H1 (cell line): Measurements from ENCODE around the gene AAK1. TPM values are rescaled to one million over a fixed set of nuclear protein-coding genes. Genes with fewer than 3 reads are reported as not detected.

Experiments used
- CTCF ChIA-PET: fragments of 300-600 bp; sonication (Branson Sonifier 250); formaldehyde crosslinking; loops from one replicate; lab custom pipeline; 2021; ENCODE audit not compliant: partially characterized antibody; lab: Charles Lee
- POLR2A ChIA-PET: fragments of 300-600 bp; sonication (Branson Sonifier 250); formaldehyde crosslinking; loops from one replicate; lab custom pipeline; 2021; ENCODE audit warnings: inconsistent platforms; ENCODE audit not compliant: partially characterized antibody; lab: Charles Lee
- DNase-seq, 2 experiments: peaks; one replicate each; pipeline versions ENCODE4 v3.0.0 to v3.0.0-alpha.2; 2010 to 2022; ENCODE audit warnings: low spot score in 2 of 2, low read depth in 1 of 2, mixed read lengths in 1 of 2
- FAIRE-seq: peaks from 2 replicates; lab custom pipeline; 2011; peaks lifted over from hg19 to GRCh38; lab: Jason Lieb, UNC
- H2AFZ ChIP-seq: 2 replicates; pipeline ENCODE4 v1.8.1; 2012; ENCODE audit warnings: low read length, inconsistent platforms
- H2AK5ac ChIP-seq: 2 replicates; pipeline ENCODE4 v1.6.1; 2013; ENCODE audit warnings: low read depth, low read length
- H2BK120ac ChIP-seq: replicated peaks from 2 replicates; pipeline ENCODE3; 2013; ENCODE audit warnings: low read depth, low read length, inconsistent platforms
- H2BK12ac ChIP-seq: 2 replicates; pipeline ENCODE4 v1.6.1; 2013; ENCODE audit warnings: low read depth, low read length
- H2BK15ac ChIP-seq: 2 replicates; pipeline ENCODE4 v1.6.1; 2013; ENCODE audit warnings: low read length
- H2BK20ac ChIP-seq: 2 replicates; pipeline ENCODE4 v1.6.1; 2013; ENCODE audit warnings: low read length
- H2BK5ac ChIP-seq: 2 replicates; pipeline ENCODE4 v1.6.1; 2013; ENCODE audit warnings: low read depth, low read length
- H3K14ac ChIP-seq: 2 replicates; pipeline ENCODE4 v1.6.1; 2013; ENCODE audit warnings: inconsistent platforms; ENCODE audit not compliant: insufficient read length
- H3K18ac ChIP-seq: 2 replicates; pipeline ENCODE4 v1.6.1; 2013; ENCODE audit warnings: low read length; ENCODE audit errors: extremely low read depth
- H3K23ac ChIP-seq: 2 replicates; pipeline ENCODE4 v1.6.1; 2013; ENCODE audit warnings: inconsistent platforms; ENCODE audit not compliant: insufficient read length
- H3K23me2 ChIP-seq: 2 replicates; pipeline ENCODE4 v1.6.1; 2013; ENCODE audit warnings: low read depth, low read length
- H3K27ac ChIP-seq: 2 replicates; pipeline ENCODE4 v1.6.1; 2011; ENCODE audit warnings: low read depth, low read length, inconsistent platforms
- H3K27me3 ChIP-seq, 4 experiments: replicated peaks in 1 of 4; 1 replicate in 1 of 4; 2 replicates in 3 of 4; pipeline versions ENCODE4 v1.6.1 to v1.8.1; 2011 to 2013; ENCODE audit warnings: low read length in 3 of 4, mild to moderate bottlenecking in 3 of 4, inconsistent platforms in 2 of 4, mixed read lengths in 2 of 4, moderate library complexity in 1 of 4; ENCODE audit not compliant: control insufficient read depth in 3 of 4, insufficient read depth in 3 of 4; ENCODE audit errors: extremely low read depth in 1 of 4
- H3K36me3 ChIP-seq, 4 experiments: 2 replicates each; pipeline versions ENCODE4 v1.6.1 to v1.8.1; 2011 to 2013; ENCODE audit warnings: mild to moderate bottlenecking in 4 of 4, low read length in 3 of 4, moderate library complexity in 2 of 4, control low read depth in 1 of 4, inconsistent platforms in 1 of 4; ENCODE audit not compliant: insufficient read depth in 4 of 4, control insufficient read depth in 2 of 4
- H3K4ac ChIP-seq: replicated peaks from 2 replicates; pipeline ENCODE3; 2013; ENCODE audit warnings: low read length, low read depth, mixed read lengths, inconsistent platforms; ENCODE audit not compliant: insufficient read length
- H3K4me1 ChIP-seq, 4 experiments: replicated peaks in 1 of 4; 1 replicate in 1 of 4; 2 replicates in 3 of 4; pipeline versions ENCODE4 v1.6.1 to v1.8.1; 2011 to 2013; ENCODE audit warnings: low read length in 3 of 4, inconsistent platforms in 2 of 4, mixed read lengths in 1 of 4; ENCODE audit not compliant: insufficient read depth in 4 of 4, control insufficient read depth in 3 of 4
- H3K4me2 ChIP-seq, 2 experiments: 2 replicates each; pipeline versions ENCODE4 v1.6.1 to v1.8.1; 2011 to 2013; ENCODE audit warnings: low read depth in 2 of 2, low read length in 2 of 2, control low read depth in 1 of 2, inconsistent platforms in 1 of 2, mild to moderate bottlenecking in 1 of 2; ENCODE audit not compliant: insufficient read depth in 1 of 2
- H3K4me3 ChIP-seq, 4 experiments: fragments of 200-600, 300-600 bp in 1 of 4; sonication (generic), shearing (Covaris generic), sonication (Bioruptor Twin) in 1 of 4; 2 replicates each; pipeline versions ENCODE4 v1.5.1 to v1.8.1; 2011 to 2016; ENCODE audit warnings: low read length in 4 of 4, low read depth in 3 of 4, control low read depth in 2 of 4, inconsistent platforms in 2 of 4, mild to moderate bottlenecking in 2 of 4, mixed read lengths in 1 of 4, moderate library complexity in 1 of 4; ENCODE audit not compliant: insufficient read depth in 2 of 4; ENCODE audit errors: extremely low read depth in 1 of 4
- H3K56ac ChIP-seq: replicated peaks from 2 replicates; pipeline ENCODE3; 2013; ENCODE audit warnings: low read depth, mild to moderate bottlenecking, mixed read lengths, low read length, inconsistent platforms; ENCODE audit not compliant: insufficient read length
- H3K79me1 ChIP-seq: 2 replicates; pipeline ENCODE4 v1.6.1; 2013; ENCODE audit warnings: low read depth, low read length, control low read depth
- H3K79me2 ChIP-seq, 2 experiments: 2 replicates each; pipeline versions ENCODE4 v1.6.1 to v1.8.1; 2012 to 2013; ENCODE audit warnings: low read length in 2 of 2, mild to moderate bottlenecking in 2 of 2, inconsistent platforms in 1 of 2; ENCODE audit not compliant: insufficient read depth in 2 of 2, control insufficient read depth in 1 of 2
- H3K9ac ChIP-seq, 4 experiments: replicated peaks in 1 of 4; 1 replicate in 1 of 4; 2 replicates in 3 of 4; pipeline versions ENCODE4 v1.6.1 to v1.8.1; 2011 to 2013; ENCODE audit warnings: low read depth in 3 of 4, low read length in 3 of 4, control low read depth in 2 of 4, mild to moderate bottlenecking in 2 of 4, moderate library complexity in 2 of 4, inconsistent platforms in 1 of 4; ENCODE audit errors: extremely low read depth in 1 of 4
- H3K9me3 ChIP-seq, 2 experiments: 2 replicates each; pipeline versions ENCODE4 v1.6.1 to v1.8.1; 2012 to 2013; ENCODE audit warnings: mild to moderate bottlenecking in 2 of 2, moderate library complexity in 2 of 2, control low read depth in 1 of 2, inconsistent platforms in 1 of 2, low read depth in 1 of 2, low read length in 1 of 2, mixed read lengths in 1 of 2; ENCODE audit not compliant: insufficient read depth in 2 of 2
- H4K20me1 ChIP-seq, 2 experiments: replicated peaks in 1 of 2; 2 replicates each; pipeline versions ENCODE3 to v1.8.1; 2011 to 2013; ENCODE audit warnings: inconsistent platforms in 2 of 2, low read length in 2 of 2, mild to moderate bottlenecking in 1 of 2; ENCODE audit not compliant: insufficient read depth in 2 of 2, control insufficient read depth in 1 of 2
- H4K5ac ChIP-seq: 2 replicates; pipeline ENCODE4 v1.6.1; 2013; ENCODE audit warnings: low read length, low read depth, mixed read lengths, inconsistent platforms; ENCODE audit not compliant: insufficient read length
- H4K8ac ChIP-seq: 2 replicates; pipeline ENCODE4 v1.8.0; 2013; ENCODE audit warnings: mild to moderate bottlenecking, moderate library complexity, low read length, inconsistent platforms; ENCODE audit not compliant: insufficient read depth; ENCODE audit errors: extremely low read depth
- H4K91ac ChIP-seq: replicated peaks from 2 replicates; pipeline ENCODE3; 2013; ENCODE audit warnings: low read length, mixed read lengths, inconsistent platforms; ENCODE audit not compliant: insufficient read length
- CBX5 ChIP-seq: fragments of 300-800, 300-1000 bp; sonication (generic); IDR thresholded peaks from 2 replicates; pipeline ENCODE4 v1.7.1; 2016; ENCODE audit warnings: antibody characterized with exemption, low read length, low read depth
- CHD2 ChIP-seq: IDR thresholded peaks from 2 replicates; pipeline ENCODE4 v1.6.1; 2012; ENCODE audit warnings: low read length, improper control_type of control experiment
- EP300 ChIP-seq, 2 experiments: IDR thresholded peaks; 1 replicate in 1 of 2; 2 replicates in 1 of 2; pipeline ENCODE4 v1.6.1; 2011 to 2012; ENCODE audit warnings: low read depth in 2 of 2, low read length in 2 of 2, mild to moderate bottlenecking in 2 of 2, borderline replicate concordance in 1 of 2, inconsistent platforms in 1 of 2, moderate library complexity in 1 of 2
- FOSL1 ChIP-seq: IDR thresholded peaks from 2 replicates; pipeline ENCODE4 v1.6.1; 2011; ENCODE audit warnings: mild to moderate bottlenecking, low read depth, low read length, moderate library complexity; ENCODE audit not compliant: insufficient read depth
- RFX5 ChIP-seq: IDR thresholded peaks from 2 replicates; pipeline ENCODE4 v1.6.1; 2011; ENCODE audit warnings: low read depth, low read length, improper control_type of control experiment, borderline replicate concordance
- SIN3A ChIP-seq, 2 experiments: IDR thresholded peaks in 1 of 2; conservative IDR thresholded peaks in 1 of 2; 2 replicates each; pipeline ENCODE4 v1.6.1; 2011 to 2012; ENCODE audit warnings: low read length in 2 of 2, improper control_type of control experiment in 1 of 2, low read depth in 1 of 2, mild to moderate bottlenecking in 1 of 2
- SP2 ChIP-seq: IDR thresholded peaks from 2 replicates; pipeline ENCODE4 v1.6.1; 2012; ENCODE audit warnings: mild to moderate bottlenecking, low read length, inconsistent platforms
- WGBS, 2 experiments: shearing (Covaris generic) in 1 of 2; methylation state at CpG; one replicate each; pipeline versions ENCODE4 v1.1.6 to v1.1.7; 2013 to 2015; ENCODE audit warnings: low lambda C conversion rate in 2 of 2, mixed read lengths in 2 of 2, inconsistent platforms in 1 of 2, low coverage in 1 of 2, missing lambda C conversion rate in 1 of 2; ENCODE audit not compliant: insufficient replicate concordance in 2 of 2, insufficient coverage in 1 of 2, insufficient read length in 1 of 2; ENCODE audit errors: extremely low coverage in 1 of 2, missing lambda C conversion rate in 1 of 2; 5-methylcytosine and 5-hydroxymethylcytosine counted together
- polyA plus RNA-seq, 7 experiments: library from polyadenylated mRNA; depleted of rRNA in 3 of 7; stranded (reverse) in 5 of 7; unstranded in 2 of 7; fragments of >200 nt in 5 of 7; fragments of 200-250 nt in 2 of 7; gene quantifications; 1 replicate in 5 of 7; 2 replicates in 1 of 7; 4 replicates in 1 of 7; pipeline versions ENCODE4 v1.2.1 to v1.2.3, GENCODE V29; 2011 to 2013; ENCODE audit warnings: missing spikeins in 2 of 7, mixed read lengths in 2 of 7
- total RNA-seq: library from RNA; stranded (reverse); fragmentation: NEBNext Ultra II Directional; extraction: Animal tissue kit (Norgen Biotek cat#: 25700); gene quantifications from 2 replicates; pipeline ENCODE4 v1.2.1, GENCODE V29; 2021

AAK1 gene
- total and polyA plus RNA-seq, 2 of the 8 experiments (the other 6 are each of a cell fraction or from before 2014, with no cell fraction given): 10.0 to 40.5 TPM

GRCh38 chr2:69601179-69601612 is 42.3 kb downstream of the AAK1 start:
- H4K8ac ChIP-seq: no peak overlapping the region
- peaks cover 0 to 3% of the 10 kb centered on the region in 2 experiments; a peak in 1 of 4 replicates for H3K9me3 ChIP-seq
- no peaks in the 10 kb centered on the region for H3K23me2 ChIP-seq
- H2BK15ac ChIP-seq: no peak overlapping the region
- no peak overlapping the region for H3K56ac ChIP-seq
- peaks cover 0 to 13% of the 10 kb centered on the region in 2 experiments; a peak in 1 of 4 replicates for H3K79me2 ChIP-seq
- no peak overlapping the region for H3K4me3 ChIP-seq
- H3K27me3 ChIP-seq: no peaks in the 10 kb centered on the region
- H3K14ac ChIP-seq: no peak overlapping the region
- H4K20me1 ChIP-seq: no peaks in the 10 kb centered on the region
- no peak overlapping the region for H2AK5ac ChIP-seq
- H3K23ac ChIP-seq: no peak overlapping the region
- H4K91ac ChIP-seq: no peak overlapping the region
- no peak overlapping the region for H3K27ac ChIP-seq
- no peak overlapping the region for H4K5ac ChIP-seq
- no peak overlapping the region for H2BK5ac ChIP-seq
- no peak overlapping the region for H2BK20ac ChIP-seq
- no peak overlapping the region for H2BK120ac ChIP-seq
- no peak overlapping the region for H3K18ac ChIP-seq
- DNase-seq (no peak), FAIRE-seq (no peak)
- no peak overlapping the region for H3K4ac ChIP-seq
- H2AFZ ChIP-seq: no peak overlapping the region
- no peaks in the 10 kb centered on the region for H3K4me1 ChIP-seq
- no peak overlapping the region for H3K4me2 ChIP-seq
- H3K79me1 ChIP-seq: peaks cover 4% of the 10 kb centered on the region
- POLR2A ChIA-PET: interaction anchor here (0.6 kb wide), 1 partner anchor 125 kb away, joined by 5 read pairs; no protein-coding TSS in a partner anchor
- no peak overlapping the region for H3K9ac ChIP-seq
- WGBS, 2 experiments: 86% methylated on average over 2 of the region's 2 CpGs; no CpG with 5 or more reads in 1 of the 2 experiments
- no peaks in the 10 kb centered on the region for H3K36me3 ChIP-seq
- TF ChIP-seq CHD2: no peak
- TF ChIP-seq SIN3A (conservative IDR thresholded peaks at IDR 0.05 in 1 of 2, IDR thresholded peaks at IDR 0.05 in 1 of 2; ENCODE audit: low read depth in 1 of 2, low read length in 2 of 2): no peak
- TF ChIP-seq FOSL1: no peak
- TF ChIP-seq RFX5: no peak
- TF ChIP-seq EP300 (IDR thresholded peaks at IDR 0.05; ENCODE audit: borderline replicate concordance in 1 of 2, low read depth in 2 of 2, low read length in 2 of 2): no peak
- no peak for TF ChIP-seq CBX5
- TF ChIP-seq SP2: no peak
- CTCF ChIA-PET: interaction anchor here (1.0 to 1.3 kb wide), 2 partner anchors 35 to 122 kb away, joined by 3 read pairs; no protein-coding TSS in a partner anchor
- H2BK12ac ChIP-seq: no peak overlapping the region
